ENCODE data around the gene NSMF. TPM values are rescaled to one million over a fixed set of nuclear protein-coding genes. Genes with fewer than 3 reads are reported as not detected.

Gene NSMF
- total and polyA plus RNA-seq, 2 experiments from 2014 or later, result 20.3 to 103 TPM

GRCh38 chr9:137436761-137437600 is 22.2 kb downstream of the NSMF start:
- H3K4me1 Mint-ChIP-seq, result peaks cover 1% of the 10 kb centered on the region; the same call in 2 of the 3 replicates
- Histone ChIP-seq H3F3A (replicated peaks; ENCODE audit: low read depth) (no peaks in the 10 kb centered on the region), H4K20me1 (replicated peaks; ENCODE audit: insufficient read depth) (no peaks in the 10 kb centered on the region), H3K4me2 (no peak overlapping the region), H3K4me3 (no peak overlapping the region), H3K4me1 (ENCODE audit: insufficient read depth) (peaks cover 2% of the 10 kb centered on the region; the same call in 1 of the 2 replicates), H3K9me2 (ENCODE audit: insufficient read depth) (no peaks in the 10 kb centered on the region), H3K36me3 (ENCODE audit: insufficient read depth) (no peaks in the 10 kb centered on the region), H3K27me3 (ENCODE audit: insufficient read depth) (no peaks in the 10 kb centered on the region), H3K79me2 (replicated peaks; ENCODE audit: insufficient read depth) (no peaks in the 10 kb centered on the region), H3K27ac (ENCODE audit: low read depth) (no peak overlapping the region), H2AFZ (no peak overlapping the region)
- no peaks in the 10 kb centered on the region for H3K9me3 Mint-ChIP-seq
- no peak for DNase-seq (ENCODE audit: low spot score)
- ATAC-seq, result no peak
- no peaks in the 10 kb centered on the region for H3K36me3 Mint-ChIP-seq (ENCODE audit: low read depth)
- no peaks in the 10 kb centered on the region for H3K27me3 Mint-ChIP-seq (ENCODE audit: insufficient read depth, low read depth, poor library complexity)
- H3K27ac Mint-ChIP-seq, result no peak overlapping the region
- no peak overlapping the region for H3K4me3 Mint-ChIP-seq
- TF ChIP-seq ETS1 (IDR thresholded peaks at IDR 0.05), result no peak
- TF ChIP-seq POLR2AphosphoS5 (IDR thresholded peaks at IDR 0.05; ENCODE audit: low read depth), result no peak
- TF ChIP-seq ZNF331 (CRISPR knock-in tag; IDR thresholded peaks at IDR 0.05; ENCODE audit: low read depth), result no peak
- TF ChIP-seq CREB1 (CRISPR knock-in tag; IDR thresholded peaks at IDR 0.05; ENCODE audit: low read depth), result no peak
- no peak for TF ChIP-seq ZNF114 (CRISPR knock-in tag; IDR thresholded peaks at IDR 0.05)
- TF ChIP-seq STAT1 (IDR thresholded peaks at IDR 0.05; ENCODE audit: unreplicated experiment), result no peak
- TF ChIP-seq EZH2 (IDR thresholded peaks at IDR 0.05; ENCODE audit: low read depth, unreplicated experiment), result no peak
- no peak for TF ChIP-seq JUNB (IDR thresholded peaks at IDR 0.05; ENCODE audit: unreplicated experiment)
- no peak for TF ChIP-seq EZH2phosphoT487 (IDR thresholded peaks at IDR 0.05; ENCODE audit: unreplicated experiment)
- no peak for TF ChIP-seq REST (IDR thresholded peaks at IDR 0.05; ENCODE audit: unreplicated experiment)
- no peak for TF ChIP-seq CTCF (conservative IDR thresholded peaks at IDR 0.05; ENCODE audit: low read depth in 2 of 2)
- no peak for TF ChIP-seq NANOG (IDR thresholded peaks at IDR 0.05; ENCODE audit: borderline replicate concordance)
- TF ChIP-seq ZNF462 (CRISPR knock-in tag; IDR thresholded peaks at IDR 0.05), result no peak
